Measurements from ENCODE around the gene PARP3.

Gene PARP3

DNA sequence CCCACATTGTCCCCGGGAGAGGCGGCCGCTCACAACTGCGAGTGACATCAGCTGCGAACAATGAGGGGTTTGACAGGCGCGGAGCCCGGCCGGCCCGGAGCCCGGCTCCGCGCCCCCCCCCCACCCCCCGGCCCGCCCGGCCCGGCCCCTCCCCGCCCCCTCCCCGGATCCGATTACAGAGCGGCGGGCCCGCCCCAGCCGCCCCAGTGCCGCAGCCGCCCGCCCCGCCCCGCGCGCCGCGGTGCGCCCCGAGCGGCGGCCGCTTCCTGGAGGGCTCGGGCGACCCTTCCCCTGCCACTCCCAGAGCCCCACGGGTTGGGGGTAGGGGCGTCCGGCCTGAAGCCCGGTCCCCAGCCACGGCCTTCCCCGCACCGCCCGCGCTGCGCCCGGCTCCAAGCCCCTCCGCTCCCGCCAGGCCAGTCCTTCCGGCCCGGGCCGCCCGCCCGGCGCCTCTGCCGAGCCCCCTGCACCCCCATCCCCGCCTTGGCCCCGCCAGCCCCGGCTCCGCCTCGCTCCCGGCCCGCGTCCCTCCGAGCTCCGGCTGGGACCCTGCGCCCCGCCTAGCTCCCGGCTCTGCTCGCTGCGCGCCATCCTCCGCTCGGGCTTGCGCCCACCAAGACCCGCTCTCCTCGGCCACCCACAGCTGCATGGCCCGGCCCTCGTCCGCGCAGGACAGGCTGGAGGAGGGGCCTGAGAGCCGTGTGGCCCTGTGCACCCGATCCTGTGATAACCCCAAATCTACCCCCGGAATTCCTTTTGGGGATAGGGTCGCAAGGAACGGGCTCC is 25.4 kb downstream of the PARP3 start, which contains the start of gene PCBP4:
PCBP4 (minus strand) TSS at position 71 of the 786 bp plus-strand sequence. CDS start 6,214 bp downstream, outside the sequence.
- peak; percentile 34 for DNase-seq

DNA sequence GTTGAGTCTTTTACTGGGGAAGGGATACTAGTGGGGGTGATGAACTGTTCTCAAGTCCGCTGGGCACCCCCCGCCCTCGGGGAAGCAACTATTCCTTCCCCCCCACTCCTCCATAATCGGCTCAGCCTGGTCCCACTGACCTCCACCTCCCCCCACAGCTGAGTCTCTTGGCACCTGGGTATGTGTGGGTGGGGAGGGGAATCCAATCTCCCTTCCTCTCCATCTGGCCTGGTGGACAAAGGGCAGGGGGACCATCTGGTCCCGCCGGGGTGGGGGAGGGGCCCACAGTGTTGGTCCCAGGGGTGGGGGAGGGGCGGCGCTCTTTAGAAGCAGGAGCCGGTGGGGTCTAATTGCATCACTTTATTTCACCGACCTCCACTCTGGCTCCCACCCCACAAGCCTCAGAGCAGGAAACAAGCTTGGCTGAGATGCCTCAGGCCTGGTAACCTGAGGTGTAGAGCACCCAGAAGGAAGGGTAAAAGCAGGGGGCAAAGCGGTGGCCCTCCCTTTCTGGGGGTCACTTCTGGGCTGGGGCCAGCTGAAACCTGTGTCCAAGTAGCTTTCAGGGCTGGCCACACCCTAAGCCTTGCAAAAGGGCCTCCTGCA is 26.1 kb downstream of the PARP3 start:
- no peak for DNase-seq

DNA sequence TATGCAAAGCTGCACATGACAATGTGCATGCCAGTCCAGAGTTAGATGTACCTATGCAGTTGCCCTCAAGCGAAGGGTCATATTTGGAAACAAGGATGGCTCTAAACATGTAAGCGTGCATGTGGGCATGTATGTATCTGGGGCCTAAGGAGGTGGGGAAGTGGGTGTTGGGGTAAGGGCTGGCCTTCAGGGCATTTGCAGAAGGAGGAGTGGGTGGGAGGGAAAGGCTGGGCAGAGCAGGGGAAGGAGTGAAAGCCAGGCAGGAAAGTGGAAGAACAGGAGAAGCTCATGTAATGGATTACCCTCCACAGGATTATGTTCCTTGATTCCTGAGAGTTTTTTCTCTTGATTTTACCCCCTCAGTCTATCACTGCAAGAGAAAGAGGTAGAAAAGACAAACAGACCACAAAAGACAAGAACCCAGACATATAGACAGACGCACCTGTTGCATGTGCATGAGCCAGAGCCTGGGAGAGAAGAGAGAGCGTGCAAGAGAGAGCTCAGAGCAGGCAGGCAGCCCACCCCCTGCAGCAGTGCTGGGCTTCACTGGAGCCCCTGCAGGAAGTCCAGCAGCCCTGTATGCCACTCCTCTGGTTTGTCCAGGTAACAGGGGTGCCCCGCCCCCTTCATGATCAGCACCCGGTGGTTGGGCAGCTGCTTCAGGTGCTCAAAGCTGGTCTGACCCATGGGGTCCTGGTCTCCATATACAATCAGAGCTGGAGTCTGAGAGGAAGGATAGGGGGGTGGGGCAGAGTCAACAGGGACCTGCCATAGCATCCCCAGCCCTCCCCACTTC is 26.9 kb downstream of the PARP3 start:
- DNase-seq: no peak

DNA sequence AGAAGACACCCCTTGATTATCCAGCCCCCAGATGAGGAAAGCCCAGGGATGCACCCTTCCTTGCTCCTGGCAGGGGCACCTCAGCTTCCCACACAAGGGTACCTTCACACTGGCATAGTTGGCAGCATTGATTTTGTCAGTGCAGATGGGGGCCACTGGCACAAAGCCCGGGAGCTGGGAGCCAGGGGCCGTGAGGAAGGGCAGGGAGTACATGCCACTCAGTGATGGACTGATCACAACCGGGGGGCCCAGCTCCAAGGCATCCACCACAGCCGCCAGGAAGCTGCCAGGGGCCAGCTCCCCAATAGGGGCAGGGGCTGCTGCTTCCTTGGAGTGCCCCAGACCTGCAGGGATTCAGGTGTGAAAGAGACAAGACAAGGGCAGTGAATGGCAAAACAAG is 27.7 kb downstream of the PARP3 start:
- DNase-seq: no peak

DNA sequence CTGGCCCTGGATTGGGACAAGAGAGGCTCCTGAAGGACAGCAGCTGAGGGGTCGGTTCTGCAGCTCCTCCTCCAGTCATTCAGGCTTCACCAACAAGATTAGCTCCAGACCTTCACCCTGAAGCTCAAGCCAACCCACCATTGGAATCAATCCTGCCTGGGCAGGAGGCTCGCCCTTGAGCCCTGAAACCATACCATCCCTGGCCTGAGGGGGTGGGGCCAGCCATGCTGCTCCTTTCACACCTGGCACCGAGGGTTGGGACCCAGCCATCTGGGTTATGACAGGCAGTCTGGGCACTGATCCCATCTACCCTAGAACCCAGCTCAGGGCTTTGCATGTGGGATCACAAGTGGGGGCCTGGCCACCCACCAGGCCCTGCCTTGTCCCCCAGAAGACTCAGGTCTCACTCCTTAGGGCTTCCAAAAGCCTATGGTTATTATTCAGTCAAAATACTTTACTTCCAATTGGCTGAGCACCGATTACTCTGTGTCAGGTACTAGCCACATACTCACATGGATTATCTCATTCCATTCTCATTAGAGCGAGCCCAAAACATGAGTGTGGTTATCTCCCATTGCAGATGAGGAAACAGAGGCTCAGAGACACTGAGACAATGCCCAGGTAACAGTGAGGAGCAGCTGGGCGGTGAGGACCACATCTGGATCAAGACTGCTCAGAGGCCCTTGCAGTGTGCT is 28.6 kb downstream of the PARP3 start:
- DNase-seq: no peak

DNA sequence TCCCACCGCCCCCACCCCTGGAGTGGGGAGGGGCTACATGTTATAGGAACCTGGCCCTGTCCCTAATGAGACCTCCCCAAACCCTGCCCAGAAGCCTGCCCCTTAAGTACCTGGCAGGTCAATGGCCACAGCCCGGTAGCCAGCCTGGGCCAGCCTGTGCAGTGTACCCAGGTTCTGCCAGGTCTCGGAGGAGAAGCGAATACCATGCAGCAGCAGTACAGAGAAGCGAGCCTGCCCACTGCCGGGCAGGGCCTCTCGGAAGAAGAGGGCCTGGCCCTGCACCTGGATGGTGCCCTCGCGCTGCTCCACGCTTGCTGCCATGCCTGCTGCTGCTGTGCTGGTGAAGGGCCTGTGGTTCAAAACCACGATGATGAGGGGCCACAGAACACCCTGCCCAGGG is 29.2 kb downstream of the PARP3 start:
- DNase-seq: no peak

DNA sequence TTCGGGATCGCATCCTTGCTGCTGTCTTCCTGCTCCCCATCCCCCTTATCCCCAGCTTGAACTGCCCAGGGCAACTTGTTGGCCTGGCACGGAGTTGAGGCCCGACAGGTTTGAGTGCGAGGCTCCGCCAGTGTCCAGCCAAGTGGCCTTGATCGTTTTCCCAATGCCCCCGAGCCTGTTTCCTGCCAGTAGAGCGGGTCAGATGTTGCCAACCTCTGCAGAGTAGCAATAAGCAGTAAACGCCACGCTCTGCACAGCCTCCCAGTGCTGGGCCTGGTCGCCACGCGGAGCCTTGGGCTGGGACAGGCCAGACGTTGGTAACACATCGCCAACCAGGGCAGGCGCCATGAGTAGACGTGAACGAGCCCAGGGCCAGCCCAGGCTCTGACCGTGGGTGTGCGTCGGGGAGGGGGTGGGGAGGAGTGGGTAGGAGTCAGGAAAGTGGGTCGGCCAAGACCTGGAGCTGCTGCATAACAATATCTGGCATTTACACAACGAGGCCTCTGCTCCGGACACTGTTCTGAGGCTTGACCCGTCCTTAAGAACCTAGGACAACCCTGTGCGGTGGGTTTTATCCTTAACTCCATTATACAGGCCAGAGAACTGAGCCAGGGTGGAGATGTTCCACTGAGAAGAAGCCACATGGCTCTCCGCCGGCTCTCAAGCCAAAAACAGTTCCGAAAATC is 32.3 kb downstream of the PARP3 start:
- no peak for DNase-seq

DNA sequence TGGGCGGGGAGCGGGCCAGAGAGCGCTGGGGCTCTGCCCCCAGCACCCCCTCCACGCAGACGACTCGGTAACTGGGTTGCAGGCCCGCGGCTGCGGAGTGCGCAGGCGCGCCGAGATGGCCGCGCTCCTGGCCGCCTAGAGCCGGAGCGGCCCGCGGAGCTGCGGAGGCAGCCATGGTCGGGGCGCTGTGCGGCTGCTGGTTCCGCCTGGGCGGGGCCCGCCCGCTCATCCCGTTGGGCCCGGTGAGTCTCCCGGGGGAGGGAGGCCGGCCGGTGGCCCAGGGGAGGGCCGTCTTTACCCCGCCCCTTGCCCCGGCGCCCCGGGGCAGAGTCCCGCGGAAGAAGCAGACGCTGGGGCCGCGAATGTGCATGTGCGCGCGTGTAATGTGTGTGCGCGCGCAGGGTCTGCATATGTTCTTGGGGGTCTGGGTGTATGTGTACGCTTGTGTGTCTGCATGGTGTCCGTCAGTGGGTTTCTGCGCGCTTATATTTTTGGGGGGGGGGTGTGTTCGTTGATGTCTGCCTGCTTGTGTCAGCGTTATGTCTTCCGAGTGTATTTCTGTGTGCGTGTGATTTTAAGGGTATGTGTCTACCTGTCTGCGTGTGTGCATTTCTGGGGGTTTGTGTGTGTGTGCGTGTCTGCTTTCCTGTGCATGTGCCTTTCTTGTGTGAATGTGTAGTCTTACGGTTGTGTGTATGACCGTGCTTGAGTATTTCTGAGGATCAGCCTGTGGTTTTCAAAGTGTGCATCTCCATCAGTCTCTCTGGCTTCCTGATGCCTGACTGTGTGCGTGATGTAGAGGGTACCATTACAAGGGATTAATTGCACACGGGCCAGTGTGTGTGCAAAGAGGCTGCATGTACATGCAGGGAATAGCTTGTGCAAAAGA is 33.0 kb downstream of the PARP3 start, which contains the start of gene ABHD14A:
ABHD14A (plus strand) TSS at position 102 of the 889 bp plus-strand sequence; CDS start at position 174, 72 bp downstream.
- DNase-seq: peak; percentile 58

DNA sequence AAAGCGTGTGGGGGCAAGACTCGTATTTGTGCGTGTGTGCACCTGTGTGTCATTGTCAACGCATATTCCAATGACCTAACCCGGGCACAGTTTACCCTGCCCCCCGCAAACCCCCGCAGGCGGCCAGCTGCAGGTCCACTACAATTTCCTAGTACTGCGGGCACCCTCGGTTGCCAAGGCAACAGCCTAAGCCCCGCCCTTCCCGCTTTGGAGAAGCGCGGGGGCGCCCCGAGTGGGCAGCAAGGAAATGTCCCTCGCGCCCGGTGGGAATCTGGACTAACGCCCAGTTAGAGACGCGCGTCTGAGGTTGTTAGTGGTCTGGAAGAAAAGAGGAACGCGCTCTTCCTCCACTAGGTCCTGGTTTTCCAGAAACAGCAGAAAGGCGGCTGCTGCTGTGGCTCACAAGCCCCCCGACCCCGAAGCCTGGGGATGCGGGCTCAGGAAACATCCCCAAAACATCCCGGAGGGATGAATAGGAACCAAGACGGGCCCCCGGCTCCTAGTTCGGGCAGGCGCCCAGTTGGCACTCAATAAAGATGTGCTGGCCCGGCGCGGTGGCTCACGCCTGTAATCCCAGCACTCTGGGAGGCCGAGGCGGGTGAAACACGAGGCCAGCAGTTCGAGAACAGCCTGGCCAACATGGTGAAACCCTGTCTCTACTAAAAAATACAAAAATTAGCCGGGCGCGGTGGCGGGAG is 33.8 kb downstream of the PARP3 start:
- DNase-seq: peak; percentile 20

DNA sequence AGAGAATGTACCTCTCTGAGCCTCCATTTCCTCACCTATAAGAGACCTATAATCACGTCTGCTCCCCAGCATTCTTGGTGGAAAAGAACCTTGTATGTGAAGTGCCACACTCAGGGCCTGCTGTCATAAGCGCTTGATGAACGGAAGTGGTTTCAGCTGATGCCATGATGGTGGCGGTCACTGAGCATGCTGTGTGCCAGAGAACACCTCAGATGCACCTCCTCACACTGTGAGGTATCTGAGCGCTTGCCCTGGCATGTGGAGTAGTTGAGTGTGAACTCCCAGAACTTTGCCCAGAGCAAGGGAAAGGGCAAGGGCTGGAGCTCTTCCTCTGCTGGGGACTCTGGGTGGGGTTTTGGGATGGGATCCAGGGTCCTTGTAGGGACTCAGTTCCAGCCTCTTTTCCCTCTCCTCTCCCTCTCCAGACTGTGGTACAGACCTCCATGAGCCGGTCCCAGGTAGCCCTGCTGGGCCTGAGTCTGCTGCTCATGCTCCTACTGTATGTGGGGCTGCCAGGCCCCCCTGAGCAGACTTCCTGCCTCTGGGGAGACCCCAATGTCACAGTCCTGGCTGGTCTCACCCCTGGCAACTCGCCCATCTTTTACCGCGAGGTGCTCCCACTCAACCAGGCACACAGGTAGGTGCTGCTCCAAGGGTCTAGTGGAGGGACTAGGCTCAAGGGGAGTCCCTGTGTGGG is 35.4 kb downstream of the PARP3 start:
- DNase-seq: peak; percentile 4

DNA sequence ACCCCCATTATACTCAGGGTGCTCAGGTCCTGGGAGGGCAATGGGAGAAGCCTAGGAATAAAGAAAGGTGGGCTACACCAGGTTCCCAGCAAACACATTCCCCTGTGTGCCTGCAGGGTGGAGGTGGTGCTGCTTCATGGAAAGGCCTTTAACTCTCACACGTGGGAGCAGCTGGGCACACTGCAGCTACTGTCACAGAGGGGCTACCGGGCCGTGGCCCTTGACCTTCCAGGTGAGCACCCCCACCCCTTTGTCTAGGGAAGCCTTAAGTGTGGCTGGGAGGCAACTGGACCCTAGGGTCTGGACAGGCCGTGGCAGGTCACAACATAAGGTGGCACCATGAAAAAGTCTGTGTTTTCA is 36.0 kb downstream of the PARP3 start:
- no peak for DNase-seq

DNA sequence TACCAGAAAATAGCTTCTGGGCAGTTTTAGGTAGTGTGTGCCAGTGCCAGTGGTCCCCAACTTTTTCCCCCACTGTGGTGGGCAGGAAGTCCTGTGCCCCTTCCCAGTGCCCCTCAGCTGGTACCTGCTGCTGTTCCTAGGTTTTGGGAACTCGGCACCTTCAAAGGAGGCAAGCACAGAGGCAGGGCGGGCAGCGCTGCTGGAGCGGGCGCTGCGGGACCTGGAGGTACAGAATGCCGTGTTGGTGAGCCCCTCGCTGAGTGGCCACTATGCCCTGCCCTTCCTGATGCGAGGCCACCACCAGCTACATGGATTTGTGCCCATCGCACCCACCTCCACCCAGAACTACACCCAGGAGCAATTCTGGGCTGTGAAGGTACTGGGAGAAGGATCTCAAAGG is 38.1 kb downstream of the PARP3 start:
- DNase-seq: no peak

DNA sequence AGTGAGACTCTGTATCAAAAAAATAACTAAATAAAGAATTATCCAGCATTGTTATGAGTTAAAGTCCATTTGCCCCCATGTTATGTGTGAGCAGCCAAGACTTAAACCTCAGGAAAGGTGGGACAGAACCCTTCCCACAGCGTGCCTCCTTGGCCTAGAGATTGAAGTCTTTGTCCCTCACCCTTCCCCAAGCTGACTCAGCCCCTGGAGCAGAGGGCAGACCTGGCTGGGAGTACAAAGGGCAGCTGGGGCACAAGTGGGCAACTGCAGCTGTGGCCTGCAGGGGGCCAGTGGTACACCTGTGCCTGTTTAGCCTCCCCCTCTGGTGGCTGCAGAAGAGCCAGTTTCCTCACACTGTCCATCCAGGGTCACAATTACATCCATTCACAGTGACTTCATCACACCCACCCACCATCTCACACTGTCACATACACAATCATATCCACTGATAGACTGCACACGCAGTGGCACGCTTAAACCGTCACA is 40.2 kb downstream of the PARP3 start:
- DNase-seq: peak; percentile 4

DNA sequence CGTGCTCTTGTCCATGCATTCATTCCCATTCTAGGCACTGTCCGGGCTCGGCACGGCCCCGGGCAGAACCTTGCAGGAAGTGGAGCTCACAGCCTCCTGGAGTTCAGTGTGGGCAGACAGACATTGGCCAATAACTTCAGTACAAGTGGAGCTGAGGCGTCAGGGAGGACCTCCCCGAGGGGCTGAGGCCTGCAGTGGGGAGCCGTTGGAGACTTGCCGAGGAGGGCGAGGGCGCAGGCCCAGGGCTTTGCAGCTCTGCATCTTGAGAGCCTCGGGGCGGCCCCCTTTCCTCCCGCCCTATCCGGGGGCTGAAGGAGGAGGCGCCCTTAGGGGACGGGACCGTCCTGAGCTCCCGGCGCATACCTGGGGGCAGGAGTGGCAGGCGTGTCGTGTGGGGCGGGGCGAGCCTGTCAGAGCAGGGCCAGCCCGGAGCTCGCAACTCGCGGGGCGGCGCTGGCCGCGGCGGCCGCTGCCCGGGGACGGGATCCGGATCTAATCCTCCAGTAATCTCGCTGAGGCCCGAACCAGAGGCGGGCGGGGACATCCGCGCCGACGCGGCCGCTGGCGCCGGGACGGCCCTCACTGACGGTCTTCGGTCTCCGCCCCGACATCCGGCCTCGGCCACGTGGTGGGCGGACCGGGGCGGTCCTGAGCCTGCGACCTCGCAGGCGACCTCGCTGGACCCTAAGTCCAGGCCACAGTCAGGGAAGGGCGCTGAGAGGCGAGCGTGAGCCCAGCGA is 40.8 kb downstream of the PARP3 start, which contains the start of gene ACY1:
ACY1 (plus strand) TSS at position 698 of the 740 bp plus-strand sequence. CDS start 530 bp downstream, outside the sequence.
- DNase-seq: peak; percentile 67

DNA sequence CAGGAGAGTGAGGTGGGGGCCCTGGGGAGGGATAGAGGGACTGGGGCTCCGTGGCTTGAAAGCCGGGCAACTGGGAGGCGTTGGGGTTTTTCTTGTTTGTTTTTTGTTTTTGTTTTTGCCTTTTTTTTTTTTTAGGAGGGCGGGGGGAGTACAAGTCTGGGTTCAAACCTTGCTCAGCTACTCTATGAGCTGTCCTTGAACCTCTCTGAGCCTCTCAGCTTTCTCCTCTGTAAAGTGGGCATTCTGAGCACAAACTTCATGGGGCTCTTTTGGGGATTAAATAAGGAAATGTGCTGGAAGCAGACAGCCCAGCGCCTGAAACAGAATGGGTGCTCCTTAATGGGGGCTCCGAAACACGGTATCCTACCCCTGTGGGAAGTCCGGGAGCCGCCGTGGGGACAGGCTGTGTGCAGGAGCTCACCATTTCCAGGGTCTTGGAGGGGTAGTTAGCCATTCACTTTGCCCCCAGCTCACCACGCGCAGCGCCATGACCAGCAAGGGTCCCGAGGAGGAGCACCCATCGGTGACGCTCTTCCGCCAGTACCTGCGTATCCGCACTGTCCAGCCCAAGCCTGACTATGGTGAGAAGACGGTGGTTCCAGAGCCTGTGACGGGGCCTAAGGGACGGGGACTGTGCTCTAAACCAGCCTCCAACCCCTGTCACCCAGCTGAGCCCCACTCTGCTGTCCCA is 41.6 kb downstream of the PARP3 start:
- DNase-seq: no peak

DNA sequence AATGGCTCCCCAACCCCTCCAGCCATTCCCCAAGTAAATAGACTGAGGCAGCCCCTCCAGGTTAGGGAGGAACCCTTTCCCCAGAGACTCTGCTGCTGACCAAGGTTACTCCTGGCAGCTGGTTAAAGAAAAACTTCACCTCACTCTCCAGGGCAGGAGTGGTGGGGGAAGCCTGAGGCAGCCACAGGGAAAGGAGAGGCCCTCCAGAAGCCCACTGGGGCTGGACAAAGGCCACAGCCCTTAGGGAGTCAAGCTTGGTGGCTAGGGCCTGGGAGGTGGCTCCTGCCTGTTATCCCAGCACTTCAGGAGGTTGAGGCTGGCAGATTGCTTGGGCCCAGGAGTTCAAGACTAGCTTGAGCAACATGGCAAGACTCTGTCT is 42.1 kb downstream of the PARP3 start:
- DNase-seq: no peak

DNA sequence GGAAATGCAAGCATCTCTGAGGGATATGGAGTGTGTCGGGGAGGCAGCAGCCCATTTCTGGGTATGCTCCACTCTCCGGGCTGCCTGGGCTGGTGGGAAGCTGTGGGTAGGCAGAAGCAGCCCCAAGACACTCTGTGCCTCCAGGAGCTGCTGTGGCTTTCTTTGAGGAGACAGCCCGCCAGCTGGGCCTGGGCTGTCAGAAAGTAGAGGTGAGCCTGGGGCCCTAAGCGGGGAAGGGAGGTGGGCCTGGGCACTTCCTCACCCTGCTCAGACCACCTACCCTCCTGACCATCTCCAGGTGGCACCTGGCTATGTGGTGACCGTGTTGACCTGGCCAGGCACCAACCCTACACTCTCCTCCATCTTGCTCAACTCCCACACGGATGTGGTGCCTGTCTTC is 42.9 kb downstream of the PARP3 start:
- no peak for DNase-seq

Data from effector CD8-positive, alpha-beta T cell (primary cell).